GM23248 (cell line): ENCODE data around the gene B3GNT2. TPM values are rescaled to one million over a fixed set of nuclear protein-coding genes. Genes with fewer than 3 reads are reported as not detected.

Experiments
- DNase-seq: peaks from one replicate; pipeline ENCODE4 v3.0.0-alpha.2; 2015
- H2AFZ ChIP-seq: fragments of 200-600 bp; sonication (generic); 2 replicates; pipeline ENCODE4 v1.6.1; 2016; ENCODE audit warnings: antibody characterized with exemption
- H3F3A ChIP-seq: fragments of 200-600 bp; sonication (generic); 2 replicates; pipeline ENCODE4 v1.6.1; 2016; ENCODE audit warnings: mild to moderate bottlenecking, antibody characterized with exemption, mixed run types; ENCODE audit not compliant: insufficient read depth
- H3K27ac ChIP-seq: fragments of 200-600 bp; sonication (generic); 2 replicates; pipeline ENCODE4 v1.5.1; 2016; ENCODE audit warnings: mild to moderate bottlenecking
- H3K27me3 ChIP-seq: fragments of 200-600 bp; sonication (generic); replicated peaks from 2 replicates; pipeline ENCODE4 v1.6.1; 2016; ENCODE audit warnings: mild to moderate bottlenecking; ENCODE audit not compliant: insufficient read depth
- H3K36me3 ChIP-seq: fragments of 200-600 bp; sonication (generic); 2 replicates; pipeline ENCODE4 v1.6.1; 2016; ENCODE audit warnings: low read depth, mild to moderate bottlenecking
- H3K4me1 ChIP-seq: fragments of 200-600 bp; sonication (generic); 2 replicates; pipeline ENCODE4 v1.6.1; 2016; ENCODE audit warnings: mild to moderate bottlenecking; ENCODE audit not compliant: insufficient read depth
- H3K4me2 ChIP-seq: fragments of 200-600 bp; sonication (generic); one replicate; pipeline ENCODE4 v1.6.1; 2016; ENCODE audit warnings: mild to moderate bottlenecking; ENCODE audit not compliant: unreplicated experiment
- H3K4me3 ChIP-seq: fragments of 200-600 bp; sonication (generic); 2 replicates; pipeline ENCODE4 v1.5.1; 2016; ENCODE audit warnings: mild to moderate bottlenecking
- H3K79me2 ChIP-seq: fragments of 200-600 bp; sonication (generic); 2 replicates; pipeline ENCODE4 v1.6.1; 2016; ENCODE audit warnings: mild to moderate bottlenecking; ENCODE audit not compliant: insufficient read depth
- H3K9ac ChIP-seq: fragments of 200-600 bp; sonication (generic); 2 replicates; pipeline ENCODE4 v1.6.1; 2016; ENCODE audit warnings: mild to moderate bottlenecking
- H3K9me2 ChIP-seq: fragments of 200-600 bp; sonication (generic); 2 replicates; pipeline ENCODE4 v1.6.1; 2016; ENCODE audit warnings: mixed run types, mild to moderate bottlenecking, moderate library complexity; ENCODE audit not compliant: insufficient read depth
- H3K9me3 ChIP-seq: fragments of 200-600 bp; sonication (generic); one replicate; pipeline ENCODE4 v1.6.1; 2017; ENCODE audit warnings: low read depth
- H4K20me1 ChIP-seq: fragments of 200-600 bp; sonication (generic); 2 replicates; pipeline ENCODE4 v1.6.0; 2016; ENCODE audit not compliant: insufficient read depth
- EZH2 ChIP-seq: fragments of 200-600 bp; sonication (generic); IDR thresholded peaks from 2 replicates; pipeline ENCODE4 v1.6.1; 2018; ENCODE audit warnings: antibody characterized with exemption, mild to moderate bottlenecking; ENCODE audit not compliant: insufficient read depth, poor library complexity, severe bottlenecking
- EZH2phosphoT487 ChIP-seq: fragments of 200-600 bp; sonication (generic); IDR thresholded peaks from 2 replicates; pipeline ENCODE4 v1.6.1; 2018; ENCODE audit warnings: antibody characterized with exemption, moderate library complexity, mild to moderate bottlenecking, low read depth; ENCODE audit not compliant: insufficient read depth
- WGBS, 2 experiments: methylation state at CpG; one replicate each; pipeline ENCODE4 v1.1.6; 2015 to 2017; ENCODE audit warnings: low lambda C conversion rate in 2 of 2, low coverage in 1 of 2; ENCODE audit errors: missing lambda C conversion rate in 2 of 2; 5-methylcytosine and 5-hydroxymethylcytosine counted together
- in situ Hi-C: fragments of 300-500 bp; cut with MboI; formaldehyde crosslinking; loops from 2 replicates; pipeline ENCODE4 v1.15.0; 2020
- polyA plus RNA-seq: library from polyadenylated mRNA; unstranded; fragments of >200 nt; fragmentation: Nextera tagmentation; extraction: Ambion mirVana; gene quantifications from 2 replicates; pipeline ENCODE4 v1.2.1, GENCODE V29; 2016
- total RNA-seq: library from RNA; depleted of rRNA; stranded (reverse); fragments of >200 nt; shearing (Covaris generic); gene quantifications from 2 replicates; pipeline ENCODE4 v1.2.3, GENCODE V29; 2014

Gene B3GNT2
- total and polyA plus RNA-seq, 2 experiments from 2014 or later: 11.0 to 14.2 TPM

GRCh38 chr2:62181843-62182242 is 14.1 kb upstream of the B3GNT2 start:
- Histone ChIP-seq H4K20me1 (no peaks in the 10 kb centered on the region), H3K27me3 (no peaks in the 10 kb centered on the region), H3K27ac (no peak overlapping the region), H3K9ac (no peak overlapping the region), H3K9me2 (no peaks in the 10 kb centered on the region), H3F3A (no peaks in the 10 kb centered on the region), H3K4me2 (no peak overlapping the region), H2AFZ (no peak overlapping the region), H3K4me1 (no peaks in the 10 kb centered on the region; the same call in 1 of the 2 replicates), H3K9me3 (no peaks in the 10 kb centered on the region), H3K79me2 (no peaks in the 10 kb centered on the region), H3K36me3 (no peaks in the 10 kb centered on the region), H3K4me3 (no peak overlapping the region)
- no peak for DNase-seq
- WGBS, 2 experiments: 73 to 82% methylated on average over 3 of the region's 3 CpGs
- TF ChIP-seq EZH2: no peak
- TF ChIP-seq EZH2phosphoT487: no peak
- in situ Hi-C loops: no loop called here

GRCh38 chr2:62184512-62185230 is 11.2 kb upstream of the B3GNT2 start:
- no peaks in the 10 kb centered on the region for H3K36me3 ChIP-seq
- H3K79me2 ChIP-seq: no peaks in the 10 kb centered on the region
- no peaks in the 10 kb centered on the region for H4K20me1 ChIP-seq
- H3F3A ChIP-seq: no peaks in the 10 kb centered on the region
- H3K9me3 ChIP-seq: no peaks in the 10 kb centered on the region
- no peak overlapping the region for H3K4me2 ChIP-seq
- TF ChIP-seq EZH2phosphoT487: no peak
- no peak for TF ChIP-seq EZH2
- DNase-seq: no peak
- no peak overlapping the region for H2AFZ ChIP-seq
- H3K27ac ChIP-seq: no peak overlapping the region
- no peaks in the 10 kb centered on the region for H3K27me3 ChIP-seq
- H3K4me3 ChIP-seq: no peak overlapping the region
- WGBS, 2 experiments: 62 to 66% methylated on average over 3 of the region's 3 CpGs
- no peak overlapping the region for H3K9ac ChIP-seq
- no peaks in the 10 kb centered on the region for H3K4me1 ChIP-seq
- no peaks in the 10 kb centered on the region for H3K9me2 ChIP-seq
- in situ Hi-C loops: no loop called here

- no peak for DNase-seq
- Histone ChIP-seq H3K4me3 (no peak overlapping the region), H3K9me3 (no peaks in the 10 kb centered on the region), H3K79me2 (no peaks in the 10 kb centered on the region), H3K9ac (no peak overlapping the region), H3K4me2 (no peak overlapping the region), H2AFZ (no peak overlapping the region), H3K27ac (no peak overlapping the region), H3K4me1 (no peaks in the 10 kb centered on the region), H3K27me3 (no peaks in the 10 kb centered on the region), H3K9me2 (no peaks in the 10 kb centered on the region), H3F3A (no peaks in the 10 kb centered on the region), H3K36me3 (no peaks in the 10 kb centered on the region), H4K20me1 (no peaks in the 10 kb centered on the region)
- 85 to 89% methylated on average over 15 of the region's 15 CpGs for WGBS, 2 experiments
- TF ChIP-seq EZH2phosphoT487: no peak
- no peak for TF ChIP-seq EZH2
- in situ Hi-C loops: no loop called here
Observed at GRCh38 chr2:62185475-62186155, 10.3 kb upstream of the B3GNT2 start.

DNA sequence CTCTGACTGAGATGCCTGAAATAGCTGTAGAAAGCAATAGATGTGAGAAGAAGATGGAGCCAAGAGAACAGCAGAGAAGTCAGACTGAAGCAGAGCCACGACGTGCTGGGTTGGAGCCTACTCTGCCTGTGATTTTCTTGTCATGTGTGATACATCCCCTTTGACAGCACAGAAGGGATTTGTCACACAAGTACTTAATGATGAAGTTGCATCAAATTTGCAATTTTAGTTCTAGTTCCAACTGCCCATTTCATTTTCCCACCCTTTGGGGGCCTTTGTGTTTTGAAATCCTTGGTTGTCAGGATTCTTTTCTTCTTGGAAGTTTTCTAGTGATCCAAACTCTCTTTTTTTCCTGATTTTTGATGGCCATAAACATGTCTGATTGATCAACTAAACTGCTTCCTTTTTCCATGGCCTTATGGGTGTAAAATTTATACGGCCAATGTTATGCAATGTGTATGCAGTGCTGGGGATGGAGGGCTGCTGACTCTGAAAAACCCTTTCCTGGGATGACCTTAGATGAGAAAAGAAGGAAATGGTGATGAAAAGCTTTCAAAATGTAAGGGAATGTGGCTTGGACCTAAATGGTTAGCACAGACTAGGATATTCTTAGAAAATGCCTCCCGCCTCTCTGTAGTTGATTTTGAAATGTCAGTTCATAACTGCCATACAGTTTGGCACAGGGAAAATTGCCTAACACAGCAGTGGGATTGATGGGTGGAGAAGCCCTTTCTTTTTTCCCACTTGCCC is 9.6 kb upstream of the B3GNT2 start:
- Histone ChIP-seq H3K27me3 (no peaks in the 10 kb centered on the region), H3K9ac (no peak overlapping the region), H3F3A (no peaks in the 10 kb centered on the region), H3K79me2 (no peaks in the 10 kb centered on the region), H3K4me2 (no peak overlapping the region), H3K9me2 (no peaks in the 10 kb centered on the region), H3K36me3 (no peaks in the 10 kb centered on the region), H4K20me1 (no peaks in the 10 kb centered on the region), H3K4me1 (no peaks in the 10 kb centered on the region), H3K27ac (no peak overlapping the region), H2AFZ (no peak overlapping the region), H3K4me3 (no peak overlapping the region), H3K9me3 (no peaks in the 10 kb centered on the region)
- WGBS, 2 experiments: 70 to 77% methylated on average over 4 of the region's 4 CpGs
- TF ChIP-seq EZH2 (no peak), EZH2phosphoT487 (no peak)
- DNase-seq: no peak
- in situ Hi-C loops: no loop called here
